Measurements from ENCODE around the gene CD48.

Gene CD48

GRCh38 chr1:160676869-160677597, 34.6 kb downstream of the CD48 start:
- DNase-seq (ENCODE audit: low spot score): no peak

DNA sequence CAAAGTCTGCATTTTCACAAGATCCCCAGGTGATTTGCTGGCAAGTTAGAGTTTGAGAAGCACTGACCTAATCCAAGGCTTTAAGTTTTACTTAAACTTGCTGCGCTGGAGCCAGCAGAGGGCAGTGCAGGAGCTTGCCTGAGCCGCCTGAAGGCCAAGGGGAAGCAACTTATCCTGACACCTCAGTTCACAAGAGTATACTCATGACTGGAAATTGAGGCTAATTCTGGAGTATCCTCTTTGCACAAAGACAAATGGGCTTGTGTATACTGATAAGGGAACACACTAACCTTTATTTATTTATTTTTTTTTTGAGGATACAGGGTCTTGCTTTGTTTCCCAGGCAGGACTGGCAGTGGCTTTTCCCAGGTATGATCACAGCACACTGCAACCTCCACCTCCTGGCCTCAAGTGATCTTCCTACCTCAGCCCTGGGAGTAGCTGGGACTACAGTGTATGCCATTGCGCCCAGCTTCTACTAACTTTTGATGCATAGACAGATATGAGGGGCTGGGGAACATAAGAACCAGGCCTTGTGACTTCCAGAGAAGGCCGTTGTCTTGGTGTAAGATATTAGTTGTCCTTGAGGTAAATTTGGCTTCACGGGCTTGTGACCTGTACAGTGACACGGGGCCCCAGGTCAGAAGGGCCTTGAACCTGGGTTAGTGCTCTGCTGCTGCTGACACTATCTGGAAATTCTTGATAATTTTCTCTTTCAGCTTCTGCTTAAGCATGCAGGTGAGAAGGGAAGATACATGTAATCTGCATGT, 35.8 kb downstream of the CD48 start:
- peak; percentile 36 for DNase-seq (ENCODE audit: low spot score)

GRCh38 chr1:160674415-160674814, 37.2 kb downstream of the CD48 start:
- DNase-seq (ENCODE audit: low spot score): no peak

GRCh38 chr1:160672789-160673695, 38.6 kb downstream of the CD48 start:
- DNase-seq (ENCODE audit: low spot score): no peak

GRCh38 chr1:160671603-160672517, 39.8 kb downstream of the CD48 start:
- DNase-seq (ENCODE audit: low spot score): no peak

GRCh38 chr1:160670701-160671100, 40.9 kb downstream of the CD48 start:
- no peak for DNase-seq (ENCODE audit: low spot score)

DNA sequence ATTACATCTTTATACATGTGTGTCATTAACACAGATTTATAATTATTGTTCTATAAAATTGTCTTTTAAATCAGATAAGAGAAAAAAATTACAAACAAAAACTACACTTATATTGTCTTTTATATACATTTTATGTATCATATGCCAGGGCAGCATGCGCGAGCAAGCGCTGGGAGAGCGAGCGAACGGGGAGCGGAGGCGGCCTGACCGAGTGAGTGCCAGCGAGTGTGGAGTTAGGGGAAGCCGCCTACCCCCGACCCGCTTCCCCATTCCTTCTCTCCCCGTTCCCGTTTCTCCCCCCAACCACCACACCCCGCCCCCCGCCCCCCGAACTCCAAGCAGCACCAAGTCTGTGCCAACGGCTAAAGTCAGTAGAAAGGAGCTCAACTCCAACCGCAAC, 41.8 kb downstream of the CD48 start:
- DNase-seq (ENCODE audit: low spot score): no peak

DNA sequence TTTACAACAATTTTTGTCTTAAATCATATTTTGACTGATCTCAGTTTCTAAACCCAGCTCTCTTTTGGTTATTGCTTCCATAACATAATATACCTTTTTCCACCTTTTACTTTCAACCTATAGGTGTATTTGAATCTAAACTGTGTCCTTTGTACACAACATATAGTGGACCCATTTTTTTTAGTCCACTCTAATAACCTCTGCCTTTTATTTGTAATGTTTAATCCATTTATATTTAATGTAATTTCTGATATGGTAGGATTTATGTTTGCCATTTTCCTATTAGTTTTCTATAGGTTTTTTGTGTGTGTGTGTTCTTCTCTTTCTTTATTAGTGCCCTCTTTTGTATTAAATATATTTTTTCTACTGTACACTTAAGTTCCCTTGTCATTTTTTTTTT, 42.3 kb downstream of the CD48 start:
- no peak for DNase-seq (ENCODE audit: low spot score)

DNA sequence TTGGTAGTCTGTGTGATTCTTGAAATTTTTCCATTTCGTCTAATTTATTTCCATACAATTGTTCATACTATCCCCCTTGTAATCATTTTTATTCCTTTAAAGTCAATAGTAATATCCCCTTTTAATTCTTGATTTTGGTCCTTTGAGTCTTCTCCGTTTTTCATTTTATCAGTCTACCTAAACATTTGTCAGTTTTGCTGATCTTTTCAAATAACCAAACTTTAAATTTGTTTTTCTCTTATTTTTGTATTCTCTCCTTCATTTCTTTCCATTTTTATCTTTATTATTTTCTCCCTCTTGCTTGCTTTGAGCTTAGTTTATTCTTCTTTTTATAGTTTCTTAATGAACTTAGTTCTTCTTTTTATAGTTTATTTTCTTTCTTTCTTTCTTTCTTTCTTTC, 43.7 kb downstream of the CD48 start:
- DNase-seq (ENCODE audit: low spot score): no peak

DNA sequence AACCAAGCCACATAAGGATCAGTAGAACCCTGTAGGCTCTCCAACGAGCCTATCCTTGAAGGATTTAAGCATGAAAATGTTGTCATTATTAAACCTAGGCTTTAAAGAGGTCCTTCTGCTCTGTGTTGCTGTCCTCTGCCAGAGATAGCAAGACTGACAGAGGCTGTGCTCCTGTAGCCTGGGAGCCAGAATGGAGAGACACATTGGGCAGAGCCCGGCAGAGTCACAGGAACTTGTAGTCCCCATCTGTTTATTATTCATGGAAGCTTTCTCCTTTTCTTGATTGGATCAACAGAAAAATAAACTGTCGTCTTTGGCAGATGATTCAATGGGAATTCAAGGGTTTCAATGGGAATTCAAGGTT, 45.6 kb downstream of the CD48 start:
- no peak for DNase-seq (ENCODE audit: low spot score)

- DNase-seq (ENCODE audit: low spot score): no peak
These were observed 46.1 kb downstream of the CD48 start for GRCh38 chr1:160665330-160666078.

DNA sequence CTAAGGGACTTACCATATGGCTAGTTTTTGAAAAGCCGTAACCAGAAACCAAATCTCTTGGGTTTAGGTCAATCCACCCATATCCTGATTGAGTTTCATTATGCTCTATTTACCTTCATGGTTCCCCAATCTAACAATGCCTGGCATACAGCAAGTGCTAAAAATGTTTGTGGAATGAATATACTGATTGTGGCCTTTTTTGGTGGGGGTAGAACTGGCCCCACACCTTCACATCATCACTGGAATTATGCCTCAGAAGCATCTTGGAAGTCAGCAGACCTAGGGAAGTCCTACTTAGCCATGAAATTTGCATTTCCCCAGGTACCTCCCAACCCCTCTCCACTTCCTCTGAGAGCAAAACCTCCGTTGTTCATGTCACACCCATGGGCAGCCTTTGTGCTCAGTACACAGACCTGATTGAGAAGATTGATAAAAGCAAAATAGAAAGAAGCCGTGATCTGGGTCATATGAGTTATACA, 47.0 kb downstream of the CD48 start:
- no peak for DNase-seq (ENCODE audit: low spot score)

- DNase-seq (ENCODE audit: low spot score): no peak
These were observed 48.7 kb downstream of the CD48 start for GRCh38 chr1:160662910-160663309.

GRCh38 chr1:160659566-160659965, 52.1 kb downstream of the CD48 start:
- DNase-seq (ENCODE audit: low spot score): no peak

GRCh38 chr1:160658814-160659193, 52.8 kb downstream of the CD48 start:
- no peak for DNase-seq (ENCODE audit: low spot score)

- no peak for DNase-seq (ENCODE audit: low spot score)
These were observed 53.3 kb downstream of the CD48 start for GRCh38 chr1:160658162-160658813.

- no peak for DNase-seq (ENCODE audit: low spot score)
These were observed 54.3 kb downstream of the CD48 start for GRCh38 chr1:160657250-160657781.

DNA sequence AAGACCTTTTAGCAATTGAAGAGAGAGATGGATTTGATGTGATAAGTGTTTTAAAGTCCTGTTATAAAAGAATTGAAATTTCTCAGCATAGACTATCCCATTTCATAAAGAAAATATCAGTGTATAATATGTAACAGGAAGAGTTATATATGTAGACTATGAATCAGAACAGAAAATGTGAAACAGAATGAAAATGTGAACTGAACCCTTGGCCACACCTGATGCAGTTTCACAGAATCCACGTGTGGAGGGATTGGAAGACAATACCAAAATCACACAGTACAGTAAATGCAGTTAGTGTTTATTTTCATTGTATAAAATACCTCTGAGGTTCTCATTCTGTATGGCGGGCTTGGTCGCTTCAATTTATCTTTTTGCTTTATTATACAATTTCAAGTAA, 54.9 kb downstream of the CD48 start:
- DNase-seq (ENCODE audit: low spot score): no peak

DNA sequence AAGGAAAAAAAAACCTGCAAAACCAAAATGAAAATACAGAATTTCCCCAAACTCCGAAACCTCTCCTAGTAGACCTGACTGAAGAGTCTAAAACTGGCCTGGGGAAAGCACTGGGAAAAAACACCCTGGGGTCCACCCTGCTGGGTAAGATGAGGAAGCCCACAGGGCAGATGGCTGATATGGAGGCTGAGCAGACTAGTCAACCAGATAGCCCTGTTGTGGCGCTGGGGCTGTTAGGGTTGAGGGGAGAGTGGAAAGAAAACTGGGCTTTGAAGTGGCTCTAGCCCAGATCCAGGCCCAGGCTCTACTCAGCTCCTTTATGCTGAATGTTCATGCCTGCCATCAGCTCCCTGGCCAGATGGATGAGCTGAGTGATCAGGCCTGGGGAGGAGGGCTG, 58.0 kb downstream of the CD48 start:
- no peak for DNase-seq (ENCODE audit: low spot score)

All from AG08395 (cell line).